Stimulated activated CD8-positive, alpha-beta memory T cell treated with anti-CD3 and anti-CD28 coated beads, Interleukin-7, amount 100 ng/mL, for 24 hours (primary cell): ENCODE data around the gene TSPAN33.

Source experiments
- DNase-seq: peaks from one replicate; pipeline ENCODE4 v3.0.0-alpha.2; 2020; ENCODE audit warnings: low read depth

TSPAN33 gene

DNA sequence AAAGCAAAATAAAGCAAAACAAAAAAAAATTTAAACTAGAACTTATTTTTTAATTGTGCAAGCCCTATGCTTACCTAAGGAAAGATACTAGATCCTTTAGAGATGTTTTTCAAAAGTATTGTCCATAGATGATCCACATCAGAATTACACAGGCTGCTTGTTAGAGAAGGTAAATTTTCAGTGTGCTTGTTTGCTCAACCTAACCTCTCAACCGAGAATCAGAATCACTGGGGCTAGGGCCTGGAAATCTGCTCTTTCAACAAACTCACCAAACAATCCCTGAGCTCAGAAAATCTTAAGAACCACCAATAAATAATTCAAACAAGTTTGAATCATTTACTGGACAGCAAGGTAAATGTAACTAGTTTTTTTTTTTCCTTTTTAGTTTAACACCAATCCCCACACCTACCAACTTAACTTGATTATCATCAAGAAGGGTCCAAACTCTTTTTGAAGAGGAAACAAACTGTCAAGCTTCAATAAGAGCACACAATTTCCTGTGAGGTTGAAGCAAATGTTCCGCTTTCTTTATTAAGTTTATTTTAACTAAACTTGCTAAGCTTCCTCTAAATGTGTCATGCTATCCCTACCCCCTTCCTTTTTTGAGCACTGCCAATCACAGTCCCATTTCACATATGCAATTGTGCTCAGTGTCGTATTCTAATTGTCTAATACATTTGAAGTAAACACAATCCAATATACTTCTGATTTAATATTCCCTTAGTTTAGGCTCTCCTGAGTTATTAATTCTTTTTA lies 7.4 kb upstream of the TSPAN33 start:
- no peak for DNase-seq

DNA sequence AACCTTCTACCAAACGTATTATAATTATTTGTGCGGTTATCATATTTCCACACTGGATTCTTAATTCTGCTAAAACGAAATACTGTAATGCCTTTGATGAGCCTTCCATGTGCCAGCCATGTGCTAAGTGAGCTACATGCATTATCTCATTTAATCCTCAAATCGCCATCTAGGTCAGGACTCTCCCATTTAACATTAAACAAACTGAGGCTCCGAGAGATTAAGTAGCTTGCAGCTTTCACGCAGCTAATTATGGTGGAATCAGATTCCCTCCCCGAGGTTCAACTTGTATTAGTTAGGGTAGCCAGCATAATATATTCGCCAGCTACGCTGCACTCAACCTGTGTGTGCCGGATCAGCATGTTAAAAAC lies 798 bp upstream of the TSPAN33 start:
- no peak for DNase-seq

DNA sequence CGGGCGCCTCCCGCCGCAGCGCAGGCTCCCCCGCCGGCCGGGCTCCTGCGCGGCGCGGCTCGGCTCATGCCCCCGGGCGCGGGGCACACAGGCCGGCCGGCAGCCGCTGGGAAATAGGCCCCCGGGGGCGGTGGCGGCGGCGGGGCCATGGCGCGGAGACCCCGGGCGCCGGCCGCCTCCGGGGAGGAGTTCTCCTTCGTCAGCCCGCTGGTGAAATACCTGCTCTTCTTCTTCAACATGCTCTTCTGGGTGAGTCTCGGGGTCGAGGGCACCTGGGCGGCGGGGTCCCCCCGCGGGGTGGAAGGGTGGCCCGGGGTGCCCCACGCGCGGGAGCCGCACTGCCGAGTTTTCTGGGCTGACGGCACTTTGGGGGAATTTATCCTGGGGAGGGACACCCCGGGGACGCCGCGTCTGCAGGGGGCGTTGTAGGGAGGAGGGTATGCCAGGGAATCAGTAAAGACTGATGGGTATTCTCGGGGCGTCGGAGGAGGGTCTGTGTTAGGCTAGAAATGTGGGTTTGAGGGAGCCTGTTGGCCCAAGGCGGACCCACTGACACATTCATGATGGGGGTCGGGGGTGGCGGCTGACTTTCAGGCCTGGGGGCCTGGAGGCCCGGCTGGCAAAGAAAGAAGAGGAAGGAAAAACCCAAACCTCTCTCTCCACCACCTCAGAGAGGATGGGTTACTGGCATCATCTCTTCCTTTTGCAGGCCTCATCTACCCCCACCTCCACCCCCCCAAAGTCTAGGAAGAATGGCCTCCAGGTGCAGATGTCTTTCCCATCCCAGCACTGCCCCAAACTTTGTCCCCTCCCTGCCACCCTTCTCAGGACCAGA lies 544 bp downstream of the TSPAN33 start:
- DNase-seq, result no peak

DNA sequence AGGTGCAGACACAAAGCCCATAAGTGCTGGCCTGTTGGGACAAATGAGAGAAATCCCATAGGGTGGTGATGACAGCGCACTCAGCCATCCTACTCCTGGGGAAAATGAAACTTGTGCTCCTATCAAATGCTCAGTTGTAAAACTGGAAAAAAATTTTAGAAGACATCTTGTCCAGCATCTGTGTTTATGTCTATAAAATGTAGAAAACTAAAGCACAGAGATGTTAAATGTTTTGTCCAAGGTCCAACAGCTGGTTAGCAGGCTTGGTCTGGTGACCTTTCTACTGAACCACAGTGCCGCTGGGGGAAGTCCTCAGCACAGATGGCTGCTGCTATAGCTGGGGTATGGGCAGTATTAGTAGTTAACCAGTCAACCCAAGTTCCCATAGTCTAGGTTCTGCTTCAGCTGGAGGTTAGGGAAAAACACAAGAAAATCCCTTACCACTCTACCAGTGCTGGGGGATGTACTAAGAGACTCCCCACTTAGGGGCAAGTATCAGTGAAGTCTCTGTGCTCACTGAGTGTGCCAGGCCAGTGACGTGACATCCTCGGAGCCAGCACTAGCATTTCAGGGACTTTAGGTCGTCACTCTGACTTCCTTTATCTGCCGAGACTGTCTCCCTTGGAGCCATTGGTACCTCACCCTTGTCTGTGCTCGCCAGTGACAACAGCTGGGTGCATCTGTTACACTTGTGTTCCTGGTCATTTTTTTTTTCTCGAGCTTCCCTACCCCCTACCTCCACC lies 1.9 kb downstream of the TSPAN33 start:
- no peak for DNase-seq

DNA sequence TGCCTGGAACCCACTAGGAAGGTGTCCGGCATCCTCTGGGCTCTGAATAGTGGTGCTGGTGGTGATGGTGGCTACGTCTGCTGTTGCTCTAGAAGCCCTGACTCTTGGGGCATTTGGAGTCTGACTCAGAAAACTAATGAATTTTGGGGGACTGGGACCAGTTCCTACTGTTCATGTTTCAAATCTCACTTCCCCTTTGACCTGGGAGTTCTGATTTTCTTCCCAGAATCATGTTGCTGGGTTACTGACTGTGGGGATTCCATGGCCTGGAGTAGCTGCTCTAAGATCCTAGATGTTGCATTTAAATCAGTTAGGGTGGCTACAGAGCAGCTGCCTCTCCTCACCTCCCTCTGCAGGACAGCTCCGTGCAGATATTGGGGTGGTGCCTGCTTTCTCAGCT lies 3.2 kb downstream of the TSPAN33 start:
- no peak for DNase-seq

DNA sequence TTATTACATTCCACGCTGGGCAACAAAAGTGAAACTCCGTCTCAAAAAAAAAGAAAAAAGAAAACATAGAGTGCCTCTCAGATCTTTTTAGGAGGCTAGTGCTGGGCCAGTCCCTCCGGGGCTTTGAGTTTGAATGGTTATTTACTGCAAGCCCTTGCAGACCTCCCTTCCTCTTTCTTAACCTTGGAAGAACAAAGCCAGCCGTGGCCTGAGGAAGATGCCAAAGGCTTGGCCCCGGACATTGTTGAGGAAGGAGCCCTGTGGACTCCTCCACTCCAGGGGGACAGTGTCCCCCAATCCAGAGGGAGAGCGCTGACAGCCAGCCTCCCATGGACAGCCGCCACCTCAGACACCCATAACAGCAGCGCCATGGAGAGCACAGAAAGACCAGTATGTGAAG lies 5.0 kb downstream of the TSPAN33 start:
- no peak for DNase-seq

DNA sequence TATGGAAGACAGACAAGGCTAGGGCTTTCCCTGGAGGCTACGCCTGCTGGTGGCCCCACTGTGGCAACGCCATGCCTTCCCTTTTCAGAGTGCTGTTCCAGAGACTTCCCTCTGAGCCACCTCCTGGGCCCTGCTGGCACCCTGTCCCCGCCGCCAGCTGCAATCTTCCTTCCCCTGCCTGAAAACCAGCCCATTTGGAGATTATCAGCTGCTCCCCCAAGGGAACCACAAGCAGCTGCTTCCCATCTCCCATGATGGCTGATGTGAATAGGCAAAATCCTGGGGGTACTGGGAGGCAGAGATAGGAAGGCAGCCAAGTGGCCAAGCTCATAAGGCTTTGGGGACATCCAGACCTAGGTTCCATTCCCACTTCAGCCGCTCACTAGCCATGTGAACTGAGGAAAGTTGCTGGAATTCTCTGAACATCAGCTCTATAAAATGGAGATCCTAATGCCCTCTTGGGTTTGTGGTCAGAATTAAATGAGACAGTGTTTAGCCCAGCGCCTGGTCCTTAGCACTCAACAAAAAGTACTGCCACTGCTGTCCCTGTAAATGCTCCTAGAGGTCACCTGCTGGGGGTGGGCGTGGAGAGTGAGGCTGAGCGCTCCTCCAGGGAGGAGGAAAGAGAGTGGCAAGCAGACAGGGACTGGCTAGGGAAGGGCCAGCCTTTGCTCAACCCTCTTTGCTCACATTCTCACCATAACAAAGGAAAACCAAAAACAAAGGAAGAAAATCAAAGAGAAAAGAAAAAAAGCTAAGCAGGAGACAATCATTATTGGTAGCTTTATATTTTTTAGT lies 5.9 kb downstream of the TSPAN33 start:
- no peak for DNase-seq

DNA sequence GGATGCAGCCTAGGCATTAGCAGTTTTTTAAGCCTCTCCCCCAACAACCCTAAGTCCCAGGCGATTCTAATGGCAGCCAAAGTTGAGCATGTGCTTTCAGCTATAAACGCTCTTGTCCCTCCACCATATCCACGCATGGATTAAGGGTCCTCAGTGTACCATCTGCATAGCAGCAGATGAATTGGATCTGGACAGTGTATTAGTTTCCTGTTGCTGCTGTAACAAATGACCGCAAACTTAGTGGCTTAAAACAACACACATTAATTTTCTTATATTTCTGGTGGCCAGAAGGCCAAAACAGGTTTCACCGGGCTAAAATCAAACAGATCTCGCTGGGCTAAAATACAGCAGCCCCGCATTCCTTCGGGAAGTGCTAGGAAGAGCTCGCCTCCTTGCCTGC lies 13.1 kb downstream of the TSPAN33 start:
- no peak for DNase-seq

DNA sequence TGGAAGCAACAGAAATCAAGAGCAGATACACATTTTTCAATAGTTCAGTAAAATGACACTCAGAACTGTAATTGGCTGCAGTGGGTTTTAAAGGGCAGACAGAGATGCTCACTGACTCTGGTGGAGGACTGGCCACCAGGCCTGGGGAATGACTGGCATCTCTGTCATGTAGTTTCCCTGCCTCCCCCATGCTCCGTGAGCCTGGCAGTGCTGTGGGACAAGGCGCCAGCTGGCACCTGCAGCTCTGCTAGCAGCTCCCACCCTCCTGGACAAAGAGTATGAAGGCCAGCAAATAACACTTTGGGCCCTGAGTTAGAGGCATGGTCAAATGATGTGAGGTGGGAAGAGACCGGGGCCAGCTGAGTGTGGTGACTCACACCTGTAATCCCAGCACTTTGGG lies 15.0 kb downstream of the TSPAN33 start:
- DNase-seq, result no peak

DNA sequence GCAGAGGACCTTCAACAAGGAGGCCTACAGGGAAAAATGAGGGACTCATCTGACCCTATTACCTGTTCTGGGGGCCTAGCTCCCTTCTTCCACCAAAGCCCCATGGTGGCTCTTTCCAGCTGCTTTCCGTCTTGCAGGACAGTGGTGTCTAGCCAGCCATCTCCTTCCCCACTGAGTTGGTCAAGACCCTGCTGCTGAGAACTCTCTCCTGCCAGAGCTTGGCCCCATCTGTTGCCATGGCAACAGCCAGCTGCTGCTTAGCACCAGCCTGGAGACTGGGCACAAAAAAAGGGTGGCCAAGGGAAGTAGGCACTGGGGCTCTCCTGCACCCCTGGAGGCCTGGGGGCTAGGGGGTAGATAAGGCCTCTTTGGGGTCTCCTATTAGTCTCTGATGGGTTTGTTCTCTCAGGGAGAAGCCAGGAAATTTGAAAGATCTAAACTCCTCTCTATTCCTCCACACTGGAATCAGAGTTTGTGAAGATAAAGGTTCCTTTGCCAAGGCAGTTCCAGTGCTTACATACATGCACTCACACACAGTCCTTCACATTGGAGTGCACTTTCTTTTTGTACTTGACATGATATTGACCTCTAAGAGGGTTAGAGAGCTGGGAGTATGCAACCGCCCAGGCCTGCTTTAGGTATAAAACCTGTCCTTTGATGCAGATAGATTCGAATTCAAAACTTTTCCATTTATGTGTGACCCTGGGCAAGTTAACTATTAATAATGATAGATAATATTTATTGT lies 15.8 kb downstream of the TSPAN33 start:
- DNase-seq, result no peak

DNA sequence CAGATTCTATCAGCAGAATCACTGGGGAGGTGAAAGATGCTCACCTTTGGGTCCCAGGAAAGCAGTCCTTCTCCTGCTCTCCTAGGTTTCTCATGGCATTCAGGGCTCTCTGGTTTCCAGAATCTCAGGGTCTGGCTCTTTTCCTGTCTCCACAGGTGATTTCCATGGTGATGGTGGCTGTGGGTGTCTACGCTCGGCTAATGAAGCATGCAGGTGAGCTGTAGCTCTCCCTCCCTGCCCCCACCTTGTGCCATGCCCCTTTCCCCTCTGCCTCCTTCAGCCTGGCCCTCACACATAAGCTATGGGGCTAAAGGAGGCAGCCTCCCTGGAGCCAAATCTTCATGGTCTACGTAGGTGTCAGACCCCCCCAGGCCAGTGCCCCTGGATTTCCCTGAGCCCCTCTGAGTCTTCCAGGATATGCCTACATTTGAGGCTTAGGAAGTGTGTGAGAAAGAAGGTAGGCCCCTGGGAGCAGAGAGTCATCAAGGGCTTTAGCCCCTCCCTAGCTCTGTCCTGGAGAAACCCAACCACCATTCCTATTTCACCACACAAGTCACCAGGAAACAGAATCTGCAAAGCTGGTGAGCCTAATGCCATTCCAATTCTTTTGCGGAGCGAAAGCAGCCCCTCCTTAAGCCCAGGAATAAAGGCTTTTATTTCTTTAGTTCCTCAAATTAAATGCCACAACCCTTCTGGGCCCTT lies 17.2 kb downstream of the TSPAN33 start:
- DNase-seq, result no peak

DNA sequence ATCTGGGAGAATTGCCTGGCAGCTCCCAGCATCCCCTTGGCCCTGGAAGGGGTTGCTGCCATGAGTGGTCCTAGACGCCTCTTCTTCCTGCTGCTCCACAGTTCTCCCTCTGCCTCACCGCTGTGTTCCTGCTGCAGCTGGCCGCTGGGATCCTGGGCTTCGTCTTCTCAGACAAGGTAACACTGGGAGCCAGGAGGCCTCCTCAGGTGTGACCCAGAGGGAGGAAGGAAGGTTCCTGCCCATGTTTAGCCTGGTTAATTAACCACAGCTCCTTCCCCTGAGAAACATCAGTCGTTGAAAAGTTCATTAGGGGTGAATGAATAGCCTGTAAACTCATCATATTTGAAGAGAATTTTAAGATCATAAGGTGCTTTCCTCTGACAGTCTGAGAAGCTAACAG lies 18.2 kb downstream of the TSPAN33 start:
- DNase-seq, result no peak

DNA sequence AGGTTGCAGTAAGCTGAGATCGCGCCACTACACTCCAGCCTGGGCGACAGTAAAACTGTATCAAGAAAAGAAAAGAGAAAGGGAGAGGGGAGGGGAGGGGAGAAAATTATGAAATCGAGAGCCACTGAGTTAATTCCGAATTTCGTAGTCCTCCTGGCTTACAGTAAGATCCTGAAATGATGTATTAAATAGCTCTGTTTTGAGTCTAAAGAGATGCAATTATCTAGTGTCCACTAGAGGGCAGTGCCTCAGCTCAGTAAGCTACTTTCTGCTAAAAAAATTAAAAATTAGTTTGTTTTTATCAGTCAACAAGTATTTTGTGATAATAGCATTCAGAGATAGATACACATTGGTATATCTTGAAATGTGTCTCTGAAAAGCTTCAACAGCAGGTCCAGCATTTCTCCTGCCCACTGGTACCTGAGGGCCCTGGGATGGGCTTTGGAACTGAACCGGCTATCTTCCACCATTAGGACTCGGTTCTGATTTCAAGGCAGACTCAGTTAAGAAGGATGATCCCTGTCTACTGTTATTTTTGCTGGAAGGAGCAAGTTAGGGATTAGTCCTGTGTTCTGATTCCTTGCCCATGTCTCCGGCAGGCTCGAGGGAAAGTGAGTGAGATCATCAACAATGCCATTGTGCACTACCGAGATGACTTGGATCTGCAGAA lies 19.5 kb downstream of the TSPAN33 start:
- no peak for DNase-seq

DNA sequence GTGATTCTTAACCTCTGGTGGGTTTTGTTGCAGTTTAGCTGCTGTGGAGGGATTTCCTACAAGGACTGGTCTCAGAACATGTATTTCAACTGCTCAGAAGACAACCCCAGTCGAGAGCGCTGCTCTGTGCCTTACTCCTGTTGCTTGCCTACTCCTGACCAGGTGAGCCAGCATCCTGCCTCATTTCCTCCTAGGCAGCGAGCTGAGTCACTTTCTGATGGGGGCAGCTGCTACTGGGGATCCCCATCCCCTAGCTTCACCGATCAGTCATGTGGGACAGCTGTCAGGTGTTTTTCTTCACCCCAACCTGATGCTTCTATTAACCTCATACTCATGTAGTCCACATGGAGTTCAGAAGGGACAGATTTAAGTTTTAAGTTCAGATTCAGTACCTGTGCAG lies 22.2 kb downstream of the TSPAN33 start:
- DNase-seq, result no peak

DNA sequence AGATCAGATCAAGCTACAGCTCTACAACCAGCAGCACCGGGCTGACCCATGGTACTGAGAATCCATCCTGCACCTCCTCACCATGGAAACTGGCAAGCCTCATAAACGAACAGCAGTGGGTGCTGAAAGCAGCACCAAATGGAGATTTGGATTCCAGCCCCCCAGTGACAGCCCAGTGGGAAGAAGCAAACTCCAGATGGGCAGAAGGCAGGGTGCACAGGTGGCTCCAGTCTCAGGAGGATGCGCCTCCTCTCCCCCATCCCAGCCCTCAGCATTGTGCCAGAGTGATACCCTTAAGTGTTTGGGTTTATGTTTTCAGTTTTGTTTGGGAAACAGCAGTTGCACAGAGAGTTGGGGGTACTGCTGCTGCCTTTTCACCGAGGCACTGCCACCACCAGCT lies 23.3 kb downstream of the TSPAN33 start:
- DNase-seq, result no peak

DNA sequence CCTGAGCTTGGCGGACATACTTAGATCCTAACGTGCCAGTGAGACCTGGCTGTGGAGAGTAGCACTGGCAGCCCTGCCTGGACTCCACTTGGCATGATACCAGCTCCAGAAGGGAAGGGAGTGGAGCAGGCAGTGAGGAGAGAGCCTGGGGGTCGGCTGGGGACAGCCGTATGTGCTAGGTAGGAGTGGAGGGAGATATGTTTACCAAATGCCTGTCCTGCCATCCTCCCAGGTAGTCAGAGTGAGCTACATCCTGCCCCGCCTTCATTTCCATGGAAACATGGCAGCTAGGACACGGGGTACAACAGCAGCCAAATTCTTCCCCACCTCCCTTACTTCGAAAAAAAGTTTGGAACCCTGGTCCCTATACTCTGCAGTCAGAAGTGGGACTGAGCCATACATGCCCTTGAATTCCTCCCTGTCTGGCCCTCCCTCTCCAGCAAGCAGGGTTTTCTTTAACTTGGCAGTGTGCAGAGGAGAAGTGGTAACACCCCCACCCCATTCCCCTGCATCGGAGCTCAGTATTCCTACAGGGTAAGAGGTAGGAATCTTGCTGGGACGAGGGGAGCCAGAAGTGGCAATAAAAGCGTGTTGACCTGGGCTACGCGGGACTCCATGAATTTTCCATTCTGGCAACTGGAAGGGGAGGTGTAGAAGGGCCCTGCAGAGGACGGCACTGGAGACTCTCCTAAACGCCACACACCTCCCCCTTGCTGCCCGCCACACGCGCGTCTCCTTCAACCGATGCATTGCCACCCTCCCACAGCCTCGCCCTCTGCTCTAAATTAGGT lies 23.9 kb downstream of the TSPAN33 start:
- DNase-seq, result no peak

DNA sequence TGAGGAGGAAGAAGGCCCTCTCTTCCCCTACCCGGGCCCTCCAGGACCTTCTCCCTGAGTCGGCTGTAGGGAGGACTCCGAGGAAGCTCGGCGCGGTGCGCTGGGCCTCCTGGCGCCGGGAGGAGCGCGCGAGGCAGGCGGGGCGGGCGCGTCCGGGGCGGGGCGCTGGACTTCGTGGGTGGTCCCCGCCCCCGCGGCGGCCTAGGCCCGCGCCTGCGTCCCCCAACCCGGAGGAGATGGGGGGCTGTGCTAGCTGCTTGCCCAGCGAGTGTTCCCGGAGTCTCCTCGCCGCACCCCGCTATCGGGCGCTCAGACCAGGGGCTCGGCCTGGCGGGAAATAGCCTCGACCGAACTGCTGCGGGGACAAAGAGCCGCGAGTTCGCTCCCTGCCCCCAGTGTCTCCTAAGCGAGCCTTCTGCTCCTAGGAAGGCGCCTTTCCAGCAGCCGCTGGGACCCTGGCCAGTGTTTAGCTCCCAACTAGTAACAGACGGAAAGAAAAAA lies 24.7 kb downstream of the TSPAN33 start:
- DNase-seq, result no peak

DNA sequence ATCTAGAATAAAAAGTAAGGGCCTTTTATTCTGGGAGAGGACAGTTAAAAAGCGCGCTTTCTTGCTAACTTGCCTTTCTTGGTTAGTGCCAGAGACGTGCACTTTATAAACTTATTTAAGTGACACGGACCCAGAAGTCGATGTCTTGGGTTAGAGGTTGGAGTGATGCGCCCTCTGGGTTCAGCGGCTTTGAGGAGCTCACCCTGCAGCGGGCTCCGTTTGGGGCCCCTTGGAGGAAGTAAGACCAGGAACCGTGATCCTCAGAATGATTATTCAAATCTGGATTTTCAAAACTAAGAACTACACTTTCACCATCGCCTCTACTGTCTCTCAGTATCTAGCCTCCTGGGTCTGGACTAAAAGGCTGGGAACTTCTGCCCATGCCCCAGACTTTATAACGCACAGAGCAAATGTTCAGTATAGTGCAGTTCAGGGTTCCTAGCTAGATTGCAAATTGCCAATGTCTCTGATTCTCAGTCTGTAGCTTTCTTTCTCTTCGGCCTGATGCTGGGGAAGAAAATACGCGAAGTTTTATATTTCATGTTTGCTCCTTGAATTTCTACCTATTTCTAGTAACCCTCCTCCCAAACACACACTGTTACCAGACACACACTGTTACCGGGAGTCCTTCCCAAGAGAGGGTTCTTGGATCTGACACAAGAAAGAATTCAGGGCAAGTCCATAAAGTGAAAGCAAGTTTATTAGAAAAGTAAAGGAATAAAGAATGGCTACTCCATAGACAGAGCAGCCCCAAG lies 25.4 kb downstream of the TSPAN33 start:
- no peak for DNase-seq
